ENCODE results near the gene DAB2. TPM values are rescaled to one million over a fixed set of nuclear protein-coding genes. Genes with fewer than 3 reads are reported as not detected.

The DAB2 gene
- total and polyA plus RNA-seq, 3 experiments from 2014 or later: 0.68 to 2.7 (median 2.0) TPM

- H3K27me3 Mint-ChIP-seq: peaks cover 7 to 29% of the 10 kb centered on the region in 2 donors
- no peaks in the 10 kb centered on the region for H3K4me1 Mint-ChIP-seq
- no peaks in the 10 kb centered on the region for H3K9me3 Mint-ChIP-seq
- DNase-seq: no peak
- ChIA-PET CTCF (no interaction called here), POLR2A (no interaction called here)
- no peak overlapping the region for H3K4me3 ChIP-seq (ENCODE audit: low read length)
- H3K4me1 ChIP-seq (ENCODE audit: insufficient read depth, low read length): no peaks in the 10 kb centered on the region
- no peaks in the 10 kb centered on the region for H3K9me3 ChIP-seq (ENCODE audit: low read length)
- H3K4me3 Mint-ChIP-seq: no peak overlapping the region
- no peaks in the 10 kb centered on the region for H3K36me3 ChIP-seq (ENCODE audit: insufficient read depth, low read length)
- no peak overlapping the region for H3K27ac ChIP-seq (ENCODE audit: low read depth, low read length)
- no peak overlapping the region for H3K27ac Mint-ChIP-seq
- no peaks in the 10 kb centered on the region for H3K27me3 ChIP-seq (ENCODE audit: insufficient read depth, low read length, poor library complexity, severe bottlenecking)
- H3K36me3 Mint-ChIP-seq: no peaks in the 10 kb centered on the region
Measured at GRCh38 chr5:39433848-39434247, 9.1 kb upstream of the DAB2 start.

GRCh38 chr5:39432696-39433530 lies 8.1 kb upstream of the DAB2 start:
- Mint-ChIP-seq H3K27me3 (peaks cover 7 to 37% of the 10 kb centered on the region in 2 donors), H3K4me1 (no peaks in the 10 kb centered on the region), H3K36me3 (no peaks in the 10 kb centered on the region), H3K27ac (no peak overlapping the region), H3K4me3 (no peak overlapping the region), H3K9me3 (no peaks in the 10 kb centered on the region)
- H3K4me1 ChIP-seq (ENCODE audit: insufficient read depth, low read length): no peaks in the 10 kb centered on the region
- H3K36me3 ChIP-seq (ENCODE audit: insufficient read depth, low read length): no peaks in the 10 kb centered on the region
- H3K9me3 ChIP-seq (ENCODE audit: low read length): no peaks in the 10 kb centered on the region
- DNase-seq: no peak
- no peaks in the 10 kb centered on the region for H3K27me3 ChIP-seq (ENCODE audit: insufficient read depth, low read length, poor library complexity, severe bottlenecking)
- CTCF ChIA-PET: no interaction called here
- H3K4me3 ChIP-seq (ENCODE audit: low read length): no peak overlapping the region
- POLR2A ChIA-PET: no interaction called here
- H3K27ac ChIP-seq (ENCODE audit: low read depth, low read length): no peak overlapping the region

GRCh38 chr5:39430461-39430860 lies 5.7 kb upstream of the DAB2 start:
- Mint-ChIP-seq H3K27me3 (peaks cover 24 to 58% of the 10 kb centered on the region in 2 donors), H3K36me3 (no peaks in the 10 kb centered on the region), H3K27ac (no peak overlapping the region), H3K9me3 (no peaks in the 10 kb centered on the region), H3K4me3 (no peak overlapping the region), H3K4me1 (peaks cover 0 to 1% (median 0%) of the 10 kb centered on the region in 3 donors)
- Histone ChIP-seq H3K4me3 (ENCODE audit: low read length) (no peak overlapping the region), H3K4me1 (ENCODE audit: insufficient read depth, low read length) (no peaks in the 10 kb centered on the region), H3K27me3 (ENCODE audit: insufficient read depth, low read length, poor library complexity, severe bottlenecking) (peaks cover 15% of the 10 kb centered on the region), H3K36me3 (ENCODE audit: insufficient read depth, low read length) (no peaks in the 10 kb centered on the region), H3K27ac (ENCODE audit: low read depth, low read length) (no peak overlapping the region), H3K9me3 (ENCODE audit: low read length) (no peaks in the 10 kb centered on the region)
- ChIA-PET POLR2A (no interaction called here), CTCF (no interaction called here)
- no peak for DNase-seq

- POLR2A ChIA-PET: no interaction called here
- Histone ChIP-seq H3K4me1 (ENCODE audit: insufficient read depth, low read length) (peaks cover 4% of the 10 kb centered on the region), H3K27ac (ENCODE audit: low read depth, low read length) (no peak overlapping the region), H3K36me3 (ENCODE audit: insufficient read depth, low read length) (no peaks in the 10 kb centered on the region), H3K4me3 (ENCODE audit: low read length) (no peak overlapping the region), H3K9me3 (ENCODE audit: low read length) (no peaks in the 10 kb centered on the region), H3K27me3 (ENCODE audit: insufficient read depth, low read length, poor library complexity, severe bottlenecking) (peaks cover 22% of the 10 kb centered on the region)
- no peaks in the 10 kb centered on the region for H3K9me3 Mint-ChIP-seq
- CTCF ChIA-PET: no interaction called here
- no peaks in the 10 kb centered on the region for H3K36me3 Mint-ChIP-seq
- H3K4me3 Mint-ChIP-seq: no peak overlapping the region
- H3K4me1 Mint-ChIP-seq: peaks cover 3 to 17% (median 13%) of the 10 kb centered on the region in 3 donors
- no peak overlapping the region for H3K27ac Mint-ChIP-seq
- no peak for DNase-seq
- H3K27me3 Mint-ChIP-seq: peaks cover 32 to 75% of the 10 kb centered on the region in 2 donors
Measured at GRCh38 chr5:39428640-39429039, 3.9 kb upstream of the DAB2 start.

- Mint-ChIP-seq H3K9me3 (no peaks in the 10 kb centered on the region), H3K36me3 (no peaks in the 10 kb centered on the region), H3K27ac (no peak overlapping the region), H3K27me3 (peaks cover 40 to 78% of the 10 kb centered on the region in 2 donors), H3K4me1 (peaks cover 5 to 17% (median 13%) of the 10 kb centered on the region in 3 donors), H3K4me3 (no peak overlapping the region)
- no peaks in the 10 kb centered on the region for H3K9me3 ChIP-seq (ENCODE audit: low read length)
- POLR2A ChIA-PET: no interaction called here
- H3K4me3 ChIP-seq (ENCODE audit: low read length): no peak overlapping the region
- peaks cover 4% of the 10 kb centered on the region for H3K4me1 ChIP-seq (ENCODE audit: insufficient read depth, low read length)
- CTCF ChIA-PET: no interaction called here
- peaks cover 22% of the 10 kb centered on the region for H3K27me3 ChIP-seq (ENCODE audit: insufficient read depth, low read length, poor library complexity, severe bottlenecking)
- H3K27ac ChIP-seq (ENCODE audit: low read depth, low read length): no peak overlapping the region
- H3K36me3 ChIP-seq (ENCODE audit: insufficient read depth, low read length): no peaks in the 10 kb centered on the region
- DNase-seq: no peak
Measured at GRCh38 chr5:39427633-39428032, 2.9 kb upstream of the DAB2 start.

- Histone ChIP-seq H3K4me1 (ENCODE audit: insufficient read depth, low read length) (peaks cover 4% of the 10 kb centered on the region), H3K36me3 (ENCODE audit: insufficient read depth, low read length) (no peaks in the 10 kb centered on the region), H3K27me3 (ENCODE audit: insufficient read depth, low read length, poor library complexity, severe bottlenecking) (peaks cover 22% of the 10 kb centered on the region), H3K9me3 (ENCODE audit: low read length) (no peaks in the 10 kb centered on the region), H3K4me3 (ENCODE audit: low read length) (no peak overlapping the region), H3K27ac (ENCODE audit: low read depth, low read length) (no peak overlapping the region)
- Mint-ChIP-seq H3K9me3 (no peaks in the 10 kb centered on the region), H3K36me3 (no peaks in the 10 kb centered on the region), H3K27ac (no peak overlapping the region), H3K4me1 (peaks cover 5 to 17% (median 13%) of the 10 kb centered on the region in 3 donors), H3K4me3 (no peak overlapping the region), H3K27me3 (peaks cover 38 to 78% of the 10 kb centered on the region in 2 donors)
- ChIA-PET POLR2A (no interaction called here), CTCF (no interaction called here)
- DNase-seq: no peak
Measured at GRCh38 chr5:39427229-39427628, 2.4 kb upstream of the DAB2 start.

GRCh38 chr5:39426746-39427105 lies 1.9 kb upstream of the DAB2 start:
- Histone ChIP-seq H3K4me1 (ENCODE audit: insufficient read depth, low read length) (peaks cover 4% of the 10 kb centered on the region), H3K9me3 (ENCODE audit: low read length) (no peaks in the 10 kb centered on the region), H3K4me3 (ENCODE audit: low read length) (no peak overlapping the region), H3K27me3 (ENCODE audit: insufficient read depth, low read length, poor library complexity, severe bottlenecking) (peaks cover 22% of the 10 kb centered on the region), H3K36me3 (ENCODE audit: insufficient read depth, low read length) (no peaks in the 10 kb centered on the region), H3K27ac (ENCODE audit: low read depth, low read length) (no peak overlapping the region)
- POLR2A ChIA-PET: no interaction called here
- no peaks in the 10 kb centered on the region for H3K9me3 Mint-ChIP-seq
- no peak for DNase-seq
- CTCF ChIA-PET: no interaction called here
- H3K36me3 Mint-ChIP-seq: no peaks in the 10 kb centered on the region
- peaks cover 38 to 78% of the 10 kb centered on the region in 2 donors for H3K27me3 Mint-ChIP-seq
- H3K4me3 Mint-ChIP-seq: no peak overlapping the region
- H3K27ac Mint-ChIP-seq: no peak overlapping the region
- peaks cover 5 to 17% (median 13%) of the 10 kb centered on the region in 3 donors for H3K4me1 Mint-ChIP-seq

- POLR2A ChIA-PET: no interaction called here
- Mint-ChIP-seq H3K27ac (no peak overlapping the region), H3K4me1 (peaks cover 5 to 17% (median 13%) of the 10 kb centered on the region in 3 donors), H3K9me3 (no peaks in the 10 kb centered on the region), H3K4me3 (peak overlapping the region in 1 of 7 donors; percentile 3), H3K27me3 (peaks cover 38 to 78% of the 10 kb centered on the region in 2 donors), H3K36me3 (no peaks in the 10 kb centered on the region)
- Histone ChIP-seq H3K4me3 (ENCODE audit: low read length) (no peak overlapping the region), H3K27ac (ENCODE audit: low read depth, low read length) (no peak overlapping the region), H3K9me3 (ENCODE audit: low read length) (no peaks in the 10 kb centered on the region), H3K27me3 (ENCODE audit: insufficient read depth, low read length, poor library complexity, severe bottlenecking) (peaks cover 22% of the 10 kb centered on the region), H3K36me3 (ENCODE audit: insufficient read depth, low read length) (no peaks in the 10 kb centered on the region), H3K4me1 (ENCODE audit: insufficient read depth, low read length) (peaks cover 4% of the 10 kb centered on the region)
- CTCF ChIA-PET: no interaction called here
- no peak for DNase-seq
Measured at GRCh38 chr5:39426051-39426745, 1.4 kb upstream of the DAB2 start.

All from CD8-positive, alpha-beta memory T cell (primary cell).